ENCODE data around the gene PDZD4.

GRCh38 chrX:153877571-153878261, 47.4 kb upstream of the PDZD4 start:
- TF ChIP-seq TAF1 (IDR thresholded peaks at IDR 0.05; ENCODE audit: low read depth, low read length) (no peak), POLR2AphosphoS5 (IDR thresholded peaks at IDR 0.05; ENCODE audit: low read depth, low read length) (no peak), PAX5 (IDR thresholded peaks at IDR 0.05; ENCODE audit: insufficient read depth, low read length, severe bottlenecking) (no peak), POLR2A (IDR thresholded peaks at IDR 0.05; ENCODE audit: low read depth, low read length) (no peak), SPI1 (IDR thresholded peaks at IDR 0.05; ENCODE audit: low read depth, low read length) (no peak), POU2F2 (IDR thresholded peaks at IDR 0.05; ENCODE audit: low read depth, low read length) (no peak)

Measured in GM12891 (cell line).